Activated CD8-positive, alpha-beta T cell treated with anti-CD3 and anti-CD28 coated beads, Interleukin-2, amount 10 ng/mL, durations not matched to agents 7 days and 5 days (primary cell): ENCODE results near the gene SLC7A4. TPM values are rescaled to one million over a fixed set of nuclear protein-coding genes. Genes with fewer than 3 reads are reported as not detected.
"Not testable (repeated sequence)": the region's sequence is repeated elsewhere in the genome, so short reads cannot be mapped to it uniquely, and the experiment has no call there.

Experiments used
- ATAC-seq: fragments of 150-1000 bp; cut with Tn5 transposase; one replicate; pipeline ENCODE4 v1.10.0; 2021; ENCODE audit warnings: moderate library complexity
- CTCF ChIA-PET: fragments of 350-600 bp; sonication (Branson Sonifier 250); formaldehyde crosslinking; loops from one replicate; lab custom pipeline; 2021; ENCODE audit warnings: antibody characterized with exemption; lab: Charles Lee
- POLR2A ChIA-PET: fragments of 350-600 bp; sonication (Branson Sonifier 250); formaldehyde crosslinking; loops from one replicate; lab custom pipeline; 2021; ENCODE audit warnings: antibody characterized with exemption; lab: Charles Lee
- DNase-seq: peaks from one replicate; pipeline ENCODE4 v3.0.0-alpha.2; 2020
- H3K27ac Mint-ChIP-seq: one replicate; pipeline ENCODE4 v1.8.0; 2021; ENCODE audit warnings: mild to moderate bottlenecking, mixed read lengths
- H3K27me3 Mint-ChIP-seq: one replicate; pipeline ENCODE4 v1.8.0; 2021; ENCODE audit warnings: low read depth, mixed read lengths
- H3K36me3 Mint-ChIP-seq: one replicate; pipeline ENCODE4 v1.8.0; 2021; ENCODE audit warnings: low read depth, mixed read lengths
- H3K4me1 Mint-ChIP-seq: one replicate; pipeline ENCODE4 v1.8.0; 2021; ENCODE audit warnings: low read depth, mixed read lengths
- H3K4me3 Mint-ChIP-seq: one replicate; pipeline ENCODE4 v1.8.0; 2021; ENCODE audit warnings: mild to moderate bottlenecking, mixed read lengths
- H3K9me3 Mint-ChIP-seq: one replicate; pipeline ENCODE4 v1.8.0; 2022; ENCODE audit warnings: mixed read lengths; ENCODE audit not compliant: insufficient read depth
- total RNA-seq, 2 experiments: library from RNA; stranded (reverse); gene quantifications; one replicate each; pipeline ENCODE4 v1.2.3, GENCODE V29; 2021

SLC7A4 gene
- total RNA-seq, 2 experiments from 2014 or later, result 0.16 to 0.21 TPM

DNA sequence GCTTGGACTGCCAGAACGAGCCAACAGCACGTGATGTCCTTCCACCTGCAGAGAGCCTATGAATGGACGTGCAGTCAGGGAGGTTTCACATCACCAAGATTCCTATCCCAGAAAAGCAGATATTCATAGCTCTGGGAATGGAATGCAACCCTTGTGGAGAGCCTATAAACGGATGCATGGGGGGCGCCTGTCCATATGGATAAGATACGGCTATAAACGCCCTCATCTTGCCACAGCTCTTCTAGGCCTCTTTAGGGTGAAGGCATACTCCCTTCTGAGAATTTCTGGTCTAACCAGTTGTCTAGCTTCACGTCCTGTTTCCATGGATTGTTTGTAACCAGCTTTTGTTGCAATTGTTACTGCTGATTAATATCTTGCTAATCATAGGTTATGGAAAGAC lies 39.4 kb upstream of the SLC7A4 start:
- H3K4me1 Mint-ChIP-seq, DNase-seq, H3K27me3 Mint-ChIP-seq, H3K36me3 Mint-ChIP-seq, H3K9me3 Mint-ChIP-seq, POLR2A ChIA-PET, H3K4me3 Mint-ChIP-seq, ATAC-seq, H3K27ac Mint-ChIP-seq, CTCF ChIA-PET: not testable (repeated sequence)

DNA sequence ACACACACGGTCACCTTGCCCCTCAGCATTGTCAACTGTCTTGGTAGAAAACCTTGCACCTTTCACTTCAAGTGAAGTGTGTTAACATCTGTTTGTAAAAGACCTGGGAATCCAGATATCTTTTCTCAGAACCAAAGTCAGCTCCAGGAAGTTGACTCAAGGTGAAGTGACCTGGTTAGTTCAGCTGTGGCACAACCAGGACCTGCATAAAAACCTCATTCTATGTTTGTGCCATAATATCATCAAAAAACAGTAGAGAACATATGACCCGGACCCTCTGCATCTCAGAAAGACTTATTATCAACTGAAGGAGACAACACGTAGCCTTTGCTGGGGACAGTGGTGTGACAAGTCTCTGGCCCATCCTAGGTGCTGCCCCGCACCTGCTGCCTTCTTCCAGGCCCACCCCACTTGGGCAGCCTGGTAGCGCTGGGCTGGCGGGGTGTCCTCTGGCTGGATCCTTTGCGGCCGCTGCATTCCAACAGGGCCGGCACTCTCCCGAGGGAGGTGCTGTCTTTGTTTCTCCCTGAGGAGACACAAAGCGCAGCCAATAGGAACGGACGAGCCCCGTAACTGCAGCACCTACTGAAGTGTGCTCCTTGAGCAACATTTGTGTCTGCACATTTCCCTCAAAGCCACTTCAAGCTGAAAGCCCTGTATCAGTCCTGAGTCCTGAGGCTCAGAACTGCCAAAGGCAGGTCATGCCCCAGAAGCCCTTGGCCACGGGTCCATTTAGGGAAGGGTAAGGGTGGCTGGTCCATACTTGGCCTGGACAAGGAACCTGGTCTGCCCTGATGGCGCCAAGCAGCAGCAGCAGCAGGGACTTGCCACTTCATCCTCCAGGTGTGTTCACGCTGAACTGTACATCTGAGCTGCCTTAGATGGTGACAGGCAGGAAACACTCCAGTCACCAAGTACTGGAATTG lies 38.6 kb upstream of the SLC7A4 start:
- H3K4me3 Mint-ChIP-seq, result no peak overlapping the region
- no peaks in the 10 kb centered on the region for H3K36me3 Mint-ChIP-seq
- CTCF ChIA-PET, result no interaction called here
- H3K9me3 Mint-ChIP-seq, result no peaks in the 10 kb centered on the region
- DNase-seq (no peak), ATAC-seq (no peak)
- no peak overlapping the region for H3K27ac Mint-ChIP-seq
- H3K4me1 Mint-ChIP-seq, result peaks cover 8% of the 10 kb centered on the region
- POLR2A ChIA-PET, result no interaction called here
- peaks cover 2% of the 10 kb centered on the region for H3K27me3 Mint-ChIP-seq

DNA sequence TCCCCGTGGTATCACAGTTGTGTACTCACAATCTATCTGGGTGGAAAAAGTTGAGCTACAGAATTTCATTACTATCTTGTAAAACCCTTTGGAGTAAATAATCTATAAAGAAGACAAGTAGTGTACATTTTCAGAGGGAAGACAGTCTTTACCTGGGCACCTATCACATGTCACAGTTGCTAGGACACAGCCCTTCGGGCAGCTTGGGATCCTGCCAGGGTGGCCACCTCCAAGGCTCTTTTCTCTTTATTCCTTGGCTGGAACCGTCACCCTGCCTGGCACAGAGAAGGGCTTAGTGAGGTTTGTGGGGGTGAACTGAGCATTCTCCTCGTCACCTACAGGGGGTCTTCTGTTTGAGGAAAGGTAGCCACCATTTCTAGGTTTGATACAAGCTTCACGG lies 37.0 kb upstream of the SLC7A4 start:
- Mint-ChIP-seq H3K36me3 (no peaks in the 10 kb centered on the region), H3K4me1 (peaks cover 8% of the 10 kb centered on the region), H3K4me3 (no peak overlapping the region), H3K27ac (no peak overlapping the region), H3K27me3 (peaks cover 8% of the 10 kb centered on the region), H3K9me3 (no peaks in the 10 kb centered on the region)
- ChIA-PET CTCF (no interaction called here), POLR2A (no interaction called here)
- ATAC-seq (no peak), DNase-seq (no peak)

DNA sequence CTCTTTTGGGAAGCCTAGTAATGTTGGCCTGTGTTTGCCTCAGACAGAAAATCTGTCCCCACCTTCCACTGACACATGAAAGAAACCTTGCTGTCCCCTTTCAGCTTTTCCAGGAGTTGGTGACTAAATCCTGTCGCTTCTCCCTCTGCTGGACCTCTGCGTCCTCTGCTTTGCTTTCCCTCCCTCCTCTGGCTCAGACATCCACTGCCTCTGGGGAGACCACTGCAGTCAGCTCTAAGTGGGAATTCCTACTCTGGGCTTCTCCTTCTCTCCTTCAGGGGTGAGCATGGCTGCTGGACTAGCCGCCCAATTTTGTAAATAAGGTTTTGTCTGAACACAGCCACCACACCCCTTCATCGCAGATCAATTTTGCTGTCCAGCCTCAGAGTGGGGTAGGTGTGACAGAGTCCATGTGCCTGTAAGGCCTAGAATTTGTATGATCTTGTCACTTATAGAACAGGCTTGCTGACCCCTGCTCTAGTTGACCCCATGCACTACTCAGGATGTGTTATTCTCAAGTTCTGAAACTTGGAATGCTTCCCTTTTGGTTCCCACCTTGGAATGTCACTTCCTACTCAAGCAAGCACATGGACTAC lies 36.4 kb upstream of the SLC7A4 start:
- Mint-ChIP-seq H3K27me3 (peaks cover 8% of the 10 kb centered on the region), H3K36me3 (no peaks in the 10 kb centered on the region), H3K4me1 (peaks cover 8% of the 10 kb centered on the region), H3K4me3 (no peak overlapping the region), H3K9me3 (no peaks in the 10 kb centered on the region), H3K27ac (no peak overlapping the region)
- ChIA-PET CTCF (no interaction called here), POLR2A (no interaction called here)
- ATAC-seq (no peak), DNase-seq (no peak)

DNA sequence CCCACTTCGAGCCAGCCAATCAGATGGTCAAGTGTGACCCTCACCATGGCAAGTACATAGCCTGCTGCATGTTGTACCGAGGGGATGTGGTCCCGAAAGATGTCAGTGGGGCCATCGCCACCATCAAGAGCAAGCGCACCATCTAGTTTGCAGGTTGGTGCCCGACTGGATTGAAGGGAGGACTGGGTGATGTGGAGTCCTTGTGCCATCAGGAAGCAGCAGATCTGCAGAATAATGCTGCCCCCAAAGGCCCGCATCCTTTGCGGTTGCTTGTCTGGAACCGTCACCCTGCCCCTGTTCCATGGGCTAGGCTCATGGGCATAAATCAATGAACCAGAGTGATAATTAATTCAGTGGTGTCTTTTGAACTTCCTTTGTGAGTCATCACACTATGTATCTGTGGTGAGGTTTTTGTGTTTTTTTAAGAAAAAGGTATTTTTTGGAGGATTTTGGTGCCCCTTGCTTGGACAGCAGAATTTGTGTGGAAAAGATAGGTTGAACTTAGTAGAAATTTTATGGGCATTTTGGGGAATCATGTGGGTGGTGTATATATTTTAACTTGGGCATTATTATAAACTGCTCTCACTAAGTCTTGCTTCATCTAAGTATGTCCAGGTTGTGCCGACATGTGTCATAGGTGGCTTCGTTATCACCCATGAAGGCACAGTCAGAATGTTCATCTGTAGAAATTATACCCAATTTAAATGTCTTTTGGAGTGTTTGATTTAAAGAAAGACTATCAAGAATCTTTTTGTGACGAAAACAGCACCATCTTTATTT lies 35.7 kb upstream of the SLC7A4 start:
- DNase-seq (no peak), ATAC-seq (no peak)
- no peaks in the 10 kb centered on the region for H3K9me3 Mint-ChIP-seq
- peaks cover 8% of the 10 kb centered on the region for H3K4me1 Mint-ChIP-seq
- ChIA-PET POLR2A (no interaction called here), CTCF (no interaction called here)
- H3K27ac Mint-ChIP-seq, result no peak overlapping the region
- no peak overlapping the region for H3K4me3 Mint-ChIP-seq
- peaks cover 8% of the 10 kb centered on the region for H3K27me3 Mint-ChIP-seq
- H3K36me3 Mint-ChIP-seq, result no peaks in the 10 kb centered on the region

DNA sequence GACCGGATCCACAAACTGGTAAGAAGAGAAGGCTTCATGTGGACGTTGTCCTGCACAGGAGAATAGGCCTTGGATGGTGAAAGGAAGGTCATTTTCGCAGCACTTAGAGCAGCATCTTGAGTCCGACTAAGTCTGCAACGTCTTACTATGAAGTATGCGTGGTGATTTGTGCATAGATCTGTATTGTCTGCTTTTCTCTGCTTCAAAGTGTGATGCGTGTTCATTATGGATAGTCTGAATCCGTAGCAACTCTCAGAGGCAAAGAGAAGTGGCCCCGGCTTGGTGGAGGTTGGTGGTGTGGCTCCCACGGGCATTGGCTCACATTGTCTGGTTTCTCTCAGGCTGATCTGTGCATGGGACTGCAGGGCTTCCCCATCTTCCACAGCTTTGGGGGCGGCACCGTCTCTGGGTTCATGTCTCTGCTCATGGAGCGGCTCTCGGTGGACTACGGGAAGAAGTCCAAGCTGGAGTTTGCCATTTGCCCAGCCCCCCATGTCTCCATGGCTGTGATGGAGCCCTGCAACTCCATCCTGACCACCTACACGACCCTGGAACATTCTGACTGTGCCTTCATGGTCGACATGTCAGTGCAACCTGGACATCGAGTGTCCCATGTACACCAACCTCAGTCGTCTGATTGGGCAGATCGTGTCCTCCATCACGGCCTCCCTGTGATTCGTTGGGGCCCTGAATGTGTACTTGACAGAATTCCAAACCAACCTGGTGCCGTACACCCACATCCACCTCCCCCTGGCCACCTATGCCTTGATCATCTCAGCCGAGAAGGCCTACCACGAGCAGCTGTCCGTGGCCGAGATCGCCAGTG lies 34.9 kb upstream of the SLC7A4 start:
- H3K27ac Mint-ChIP-seq, result no peak overlapping the region
- CTCF ChIA-PET, result no interaction called here
- ATAC-seq, result no peak

DNA sequence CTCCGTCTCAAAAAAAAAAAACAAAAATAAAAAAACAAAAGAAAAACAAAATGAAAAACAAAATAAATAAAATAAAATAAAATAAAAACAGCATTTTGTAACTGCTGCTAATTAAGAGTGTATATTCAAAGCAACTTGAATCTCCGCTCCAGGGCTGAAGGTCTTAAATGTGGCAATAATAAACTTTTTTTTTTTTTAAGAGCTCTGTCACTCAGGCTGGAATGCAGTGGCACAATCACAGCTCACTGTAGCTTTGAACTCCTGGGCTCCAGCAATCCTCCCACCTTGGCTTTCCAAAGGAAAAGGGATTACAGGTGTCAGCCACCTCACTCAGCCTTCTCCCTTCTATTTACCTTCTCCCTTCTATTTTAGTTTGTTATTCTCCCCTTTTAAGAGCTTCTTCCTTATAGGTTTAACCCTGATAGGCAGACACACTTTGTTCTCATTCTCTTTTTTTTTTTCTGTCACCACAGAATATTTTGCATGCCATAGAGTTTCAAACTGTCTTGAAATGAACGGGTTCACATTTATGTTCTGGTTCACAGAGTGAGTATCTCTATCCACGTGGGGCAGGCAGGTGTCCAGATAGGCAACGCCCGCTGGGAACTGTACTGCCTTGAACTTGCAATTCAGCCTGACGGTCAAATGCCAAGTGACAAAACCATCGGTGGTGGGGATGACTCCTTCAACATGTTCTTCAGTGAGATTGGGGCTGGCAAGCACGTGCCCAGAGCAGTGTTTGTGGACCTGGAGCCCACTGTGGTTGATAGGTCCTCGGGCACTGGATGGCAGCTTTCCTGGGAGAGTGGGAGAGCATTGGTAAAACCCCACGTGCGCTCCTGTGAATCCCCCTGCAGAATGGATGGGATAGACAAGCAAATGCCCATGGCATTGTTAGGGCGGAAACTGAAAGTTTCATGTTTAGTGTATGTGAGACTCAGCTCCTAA lies 32.8 kb upstream of the SLC7A4 start:
- ChIA-PET POLR2A (interaction anchor here (0.7 kb wide), 1 partner anchor 62 kb away, joined by 7 read pairs; no protein-coding TSS in a partner anchor), CTCF (no interaction called here)
- no peak overlapping the region for H3K27ac Mint-ChIP-seq
- no peaks in the 10 kb centered on the region for H3K36me3 Mint-ChIP-seq
- H3K9me3 Mint-ChIP-seq, result no peaks in the 10 kb centered on the region
- no peak for DNase-seq
- H3K4me3 Mint-ChIP-seq, result no peak overlapping the region
- ATAC-seq, result no peak
- peaks cover 8% of the 10 kb centered on the region for H3K4me1 Mint-ChIP-seq
- H3K27me3 Mint-ChIP-seq, result peaks cover 6% of the 10 kb centered on the region

More for the DNA sequence above, 34.9 kb upstream of the SLC7A4 start:
- H3K9me3 Mint-ChIP-seq, result no peaks in the 10 kb centered on the region
- H3K36me3 Mint-ChIP-seq, result no peaks in the 10 kb centered on the region
- H3K27me3 Mint-ChIP-seq, result peaks cover 7% of the 10 kb centered on the region
- no peak overlapping the region for H3K4me3 Mint-ChIP-seq
- no peak for DNase-seq
- POLR2A ChIA-PET, result no interaction called here
- H3K4me1 Mint-ChIP-seq, result peaks cover 8% of the 10 kb centered on the region

DNA sequence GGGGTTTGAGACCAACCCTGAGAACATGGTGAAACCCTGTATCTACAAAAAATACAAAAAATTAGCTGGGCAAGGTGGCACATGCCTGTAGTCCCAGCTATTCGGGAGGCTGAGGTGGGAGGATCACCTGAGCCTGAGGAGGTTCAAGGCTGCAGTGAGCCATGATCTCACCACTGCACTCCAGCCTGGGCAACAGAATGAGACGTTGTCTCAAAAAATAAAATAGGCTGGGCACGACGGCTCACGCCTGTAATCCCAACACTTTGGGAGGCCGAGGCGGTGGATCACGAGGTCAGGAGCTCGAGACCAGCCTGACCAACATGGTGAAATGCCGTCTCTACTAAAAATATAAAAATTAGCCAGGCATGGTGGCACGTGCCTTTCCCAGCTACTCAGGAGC lies 32.1 kb upstream of the SLC7A4 start:
- H3K36me3 Mint-ChIP-seq, POLR2A ChIA-PET, CTCF ChIA-PET, ATAC-seq, H3K9me3 Mint-ChIP-seq, DNase-seq, H3K27ac Mint-ChIP-seq, H3K27me3 Mint-ChIP-seq, H3K4me3 Mint-ChIP-seq, H3K4me1 Mint-ChIP-seq: not testable (repeated sequence)

DNA sequence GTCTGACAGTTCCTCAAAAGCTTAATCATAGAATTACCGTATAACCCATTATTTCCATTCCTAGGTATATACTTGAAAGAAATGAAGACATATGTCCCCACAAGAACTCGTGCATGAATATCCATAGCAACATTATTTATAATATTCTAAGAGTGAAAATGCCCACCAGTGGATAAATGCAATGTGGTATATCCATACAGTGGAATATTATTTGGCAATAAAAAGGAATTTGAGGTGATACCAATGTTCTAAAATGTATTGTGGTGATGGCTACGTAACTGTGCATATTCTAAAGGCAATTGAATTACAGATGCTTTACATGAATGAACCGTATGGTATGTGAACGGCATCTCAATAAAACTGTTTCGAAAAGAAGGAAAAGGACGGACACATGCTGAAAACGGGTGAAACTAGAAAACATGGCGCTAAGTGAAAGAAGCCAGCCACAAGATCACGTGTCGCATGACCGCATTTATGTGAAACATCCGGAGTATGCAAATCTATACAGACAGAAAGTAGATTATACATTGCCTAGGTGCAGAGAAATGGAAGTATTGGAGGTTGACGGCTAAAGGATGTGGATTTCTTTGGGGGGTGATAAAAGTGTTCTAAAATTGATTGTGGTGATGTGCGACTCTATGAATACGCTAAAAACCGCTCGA lies 29.4 kb upstream of the SLC7A4 start:
- H3K4me3 Mint-ChIP-seq, H3K36me3 Mint-ChIP-seq, H3K9me3 Mint-ChIP-seq, H3K27me3 Mint-ChIP-seq, DNase-seq, ATAC-seq, H3K27ac Mint-ChIP-seq, H3K4me1 Mint-ChIP-seq, CTCF ChIA-PET: not testable (repeated sequence)
- POLR2A ChIA-PET, result interaction anchor here (1.1 kb wide), 1 partner anchor 9 kb away, joined by 3 read pairs; no protein-coding TSS in a partner anchor

DNA sequence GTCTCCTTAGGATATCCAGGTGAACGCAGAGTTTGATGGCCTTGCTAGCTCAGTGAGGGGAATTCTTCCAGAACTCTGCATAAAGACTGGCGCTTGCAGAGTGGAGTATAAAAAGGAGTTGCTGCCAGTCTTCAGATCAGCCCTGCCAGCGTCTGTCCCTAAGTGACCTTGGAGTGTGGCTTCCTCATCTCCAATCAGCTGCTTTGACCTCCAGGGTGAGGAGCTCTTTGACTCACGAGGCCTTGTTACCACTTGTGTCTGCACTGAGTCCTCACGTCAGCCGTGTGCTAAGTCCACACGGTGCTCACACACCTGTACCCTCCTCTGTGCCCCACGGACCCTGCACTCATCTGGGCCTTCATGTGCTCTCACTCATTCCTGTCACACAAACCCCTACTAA lies 28.0 kb upstream of the SLC7A4 start:
- H3K27me3 Mint-ChIP-seq, H3K36me3 Mint-ChIP-seq, H3K4me3 Mint-ChIP-seq, DNase-seq, ATAC-seq, CTCF ChIA-PET, POLR2A ChIA-PET, H3K9me3 Mint-ChIP-seq, H3K27ac Mint-ChIP-seq: not testable (repeated sequence)
- peaks cover 16% of the 10 kb centered on the region for H3K4me1 Mint-ChIP-seq
